MG63 (cell line): ENCODE results near the gene MLN. TPM values are rescaled to one million over a fixed set of nuclear protein-coding genes. Genes with fewer than 3 reads are reported as not detected.

Experiments used
- DNase-seq: peaks from one replicate; pipeline ENCODE4 v3.0.0-alpha.2; 2020
- H3K27me3 ChIP-seq: fragments of 250-450 bp; sonication (Bioruptor Pico); 2 replicates; pipeline ENCODE4 v1.5.1; 2020; ENCODE audit warnings: mild to moderate bottlenecking, moderate library complexity
- H3K36me3 ChIP-seq: fragments of 250-450 bp; sonication (Bioruptor Pico); 2 replicates; pipeline ENCODE4 v1.5.1; 2020; ENCODE audit warnings: mild to moderate bottlenecking, moderate library complexity
- H3K4me3 ChIP-seq: fragments of 250-450 bp; sonication (Bioruptor Pico); 2 replicates; pipeline ENCODE4 v1.5.1; 2020; ENCODE audit warnings: mild to moderate bottlenecking, moderate library complexity
- H3K9me3 ChIP-seq: fragments of 250-450 bp; sonication (Bioruptor Pico); 2 replicates; pipeline ENCODE4 v1.5.1; 2020; ENCODE audit warnings: mild to moderate bottlenecking, moderate library complexity
- total RNA-seq: library from RNA; depleted of rRNA; stranded (reverse); fragments of >200 nt; shearing (Covaris generic); gene quantifications from 2 replicates; pipeline ENCODE4 v1.2.3, GENCODE V29; 2014; ENCODE audit warnings: low replicate concordance

Gene MLN
- total RNA-seq, 1 experiment from 2014 or later, result not detected

DNA sequence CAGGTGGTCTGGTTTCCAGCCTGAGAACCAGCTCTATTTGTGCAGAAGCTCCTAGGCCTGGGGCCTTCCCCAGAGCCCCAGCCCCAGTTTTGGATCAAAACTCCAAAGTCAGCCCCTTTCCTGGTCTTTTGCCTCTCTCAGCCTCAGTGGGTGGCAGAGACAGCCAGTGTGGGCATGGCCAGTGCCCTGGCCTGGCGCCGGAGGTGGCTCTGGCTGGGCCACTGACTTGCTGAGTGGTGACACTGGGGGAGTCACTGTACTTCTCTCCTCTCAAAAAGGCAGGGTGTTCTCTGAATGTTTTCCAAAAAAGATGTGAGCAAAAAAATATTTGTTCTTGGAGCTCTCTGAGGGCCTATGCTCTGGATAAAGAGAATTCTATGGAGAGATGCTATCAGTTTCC, 20.0 kb upstream of the MLN start:
- DNase-seq, result no peak
- no peaks in the 10 kb centered on the region for H3K9me3 ChIP-seq

DNA sequence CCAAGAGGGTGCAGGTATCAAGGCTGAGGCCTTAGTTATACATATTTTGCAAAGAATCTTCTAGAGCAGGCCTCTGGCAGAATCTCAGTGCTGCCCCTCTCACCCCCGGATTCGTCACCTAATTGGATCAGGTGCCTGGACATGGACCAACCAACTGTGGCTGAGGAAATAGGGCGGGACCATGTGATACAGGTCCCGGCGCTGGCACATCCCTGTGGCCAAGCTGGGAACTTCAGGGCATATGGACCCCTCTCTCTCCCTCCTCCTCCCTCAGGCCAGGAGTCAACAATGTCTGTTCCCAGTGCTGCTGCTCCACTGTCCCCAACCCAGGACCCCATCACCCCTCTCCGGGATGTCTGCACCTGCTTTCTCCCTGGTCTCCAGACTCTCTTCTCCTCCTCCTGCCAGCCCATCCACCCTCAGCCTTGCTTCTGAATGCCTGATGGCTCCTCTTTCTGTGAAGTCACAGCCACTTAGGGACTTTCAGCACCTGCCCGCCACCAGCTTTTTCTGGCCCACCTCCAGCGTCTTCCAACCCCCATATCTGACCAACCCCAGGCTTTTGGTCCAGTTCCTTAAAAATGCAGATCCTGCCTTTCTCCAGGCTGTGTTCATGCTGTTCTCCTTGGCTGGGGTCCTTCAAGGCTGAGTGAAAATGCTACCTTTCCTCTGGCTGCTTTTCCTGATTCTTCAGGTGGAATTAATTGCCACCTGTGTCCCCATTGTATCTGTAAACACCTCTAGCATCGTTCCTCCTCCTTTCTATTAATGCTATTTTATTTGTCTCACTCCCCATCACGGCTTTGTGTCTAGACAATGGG, 19.0 kb upstream of the MLN start:
- DNase-seq, result peak; percentile 59
- H3K27me3 ChIP-seq, result no peaks in the 10 kb centered on the region
- no peaks in the 10 kb centered on the region for H3K9me3 ChIP-seq
- no peak overlapping the region for H3K4me3 ChIP-seq
- no peaks in the 10 kb centered on the region for H3K36me3 ChIP-seq

More for the DNA sequence above, 20.0 kb upstream of the MLN start:
- Histone ChIP-seq H3K27me3 (no peaks in the 10 kb centered on the region), H3K4me3 (no peak overlapping the region), H3K36me3 (no peaks in the 10 kb centered on the region)

DNA sequence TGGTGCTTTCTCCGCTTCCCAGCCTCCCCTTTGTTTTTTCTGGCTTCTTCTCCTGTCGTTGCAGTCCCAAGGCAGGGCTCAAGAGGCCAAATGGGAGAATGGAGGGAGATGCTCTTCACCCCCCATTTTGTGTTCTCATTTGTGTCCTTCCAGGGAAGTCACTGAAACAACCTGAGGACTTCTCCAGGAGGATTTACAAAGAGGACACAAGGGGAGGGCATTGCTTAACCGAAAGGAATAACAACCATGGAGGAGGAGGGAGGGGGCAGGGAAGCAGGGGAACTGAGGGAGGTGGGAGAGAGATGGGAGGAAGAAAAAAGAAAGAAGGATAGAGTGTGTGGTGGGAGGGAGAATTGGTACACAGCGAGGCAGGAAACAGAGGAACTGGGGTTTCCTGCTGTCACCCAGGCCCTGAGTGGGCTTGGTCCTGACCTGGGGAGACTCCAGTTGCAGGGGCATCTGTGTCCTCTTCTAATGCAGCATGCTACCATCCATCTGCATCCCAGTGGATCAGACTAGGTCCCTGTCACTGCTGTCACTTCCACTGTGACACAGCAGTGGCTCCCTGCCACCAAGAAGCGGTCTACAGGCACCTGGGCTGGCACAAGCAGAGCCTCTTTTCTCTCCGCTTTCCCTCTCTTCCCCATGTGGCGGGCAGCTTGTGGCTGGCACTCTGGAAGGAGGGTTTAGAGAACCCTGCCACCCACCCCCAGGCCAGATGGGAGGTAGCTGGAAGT, 17.1 kb upstream of the MLN start:
- no peak overlapping the region for H3K4me3 ChIP-seq
- no peak for DNase-seq
- H3K27me3 ChIP-seq, result no peaks in the 10 kb centered on the region
- H3K9me3 ChIP-seq, result no peaks in the 10 kb centered on the region
- H3K36me3 ChIP-seq, result no peaks in the 10 kb centered on the region

DNA sequence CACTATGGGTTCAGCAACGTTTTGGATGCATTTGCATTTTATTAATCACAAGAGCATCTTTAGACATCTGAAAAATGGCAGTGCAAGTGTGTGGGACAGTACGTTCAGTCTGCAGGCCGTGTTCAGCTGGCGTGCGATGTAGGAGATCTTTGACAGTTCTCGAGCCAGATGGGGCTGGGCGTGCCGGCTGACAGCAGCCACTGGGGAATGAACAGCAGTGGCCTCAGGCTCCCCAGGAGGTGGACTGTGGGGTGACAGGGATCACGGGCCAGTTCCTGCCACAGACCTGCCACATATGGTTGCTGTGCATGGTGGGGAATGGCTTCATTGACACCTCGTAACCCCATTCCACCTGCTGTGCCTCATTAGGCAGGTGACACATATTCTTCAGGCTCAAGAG, 16.4 kb upstream of the MLN start:
- Histone ChIP-seq H3K36me3 (no peaks in the 10 kb centered on the region), H3K4me3 (no peak overlapping the region), H3K27me3 (no peaks in the 10 kb centered on the region), H3K9me3 (no peaks in the 10 kb centered on the region)
- DNase-seq, result no peak

DNA sequence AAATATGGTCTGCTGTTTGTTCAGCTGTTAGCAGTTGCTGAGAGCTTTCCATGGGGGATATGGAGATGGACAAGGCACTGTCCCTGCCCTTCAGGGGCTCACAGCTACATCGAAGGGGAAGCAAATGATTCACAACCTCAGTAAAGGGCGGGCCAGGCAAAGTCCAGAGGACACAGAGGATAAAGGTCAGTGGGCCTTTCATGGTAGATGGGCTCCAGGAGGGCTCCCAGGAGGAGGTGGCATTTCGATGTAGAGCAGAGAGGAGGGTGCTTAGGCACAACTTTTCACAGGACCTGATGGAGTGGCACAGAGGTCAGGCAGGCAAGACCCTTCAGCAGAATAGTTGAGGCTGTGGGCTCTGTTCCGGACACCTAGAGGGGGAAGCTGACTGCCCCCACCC, 15.2 kb upstream of the MLN start:
- DNase-seq, result no peak
- Histone ChIP-seq H3K4me3 (no peak overlapping the region), H3K27me3 (no peaks in the 10 kb centered on the region), H3K9me3 (no peaks in the 10 kb centered on the region), H3K36me3 (no peaks in the 10 kb centered on the region)

DNA sequence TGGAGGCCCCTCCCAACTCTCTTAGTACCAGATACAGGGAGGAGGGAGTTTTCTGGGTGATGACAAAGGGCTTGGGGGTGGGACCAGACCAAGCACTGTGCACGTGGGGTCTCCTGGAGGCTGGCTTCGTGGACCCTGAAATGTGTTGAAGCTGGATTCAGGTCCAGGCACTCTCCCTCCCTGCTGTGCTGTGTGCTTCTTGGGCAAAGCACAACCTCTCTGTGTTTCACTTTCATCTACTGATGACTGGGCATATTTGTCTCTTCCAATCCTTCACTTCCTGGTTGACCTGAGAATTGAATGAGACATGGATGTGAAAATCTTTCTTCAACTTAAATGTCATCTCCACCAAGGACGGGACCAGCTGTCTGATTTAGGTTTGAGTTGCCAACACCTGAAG, 14.5 kb upstream of the MLN start:
- no peaks in the 10 kb centered on the region for H3K36me3 ChIP-seq
- H3K9me3 ChIP-seq, result no peaks in the 10 kb centered on the region
- H3K4me3 ChIP-seq, result no peak overlapping the region
- H3K27me3 ChIP-seq, result no peaks in the 10 kb centered on the region
- DNase-seq, result no peak

DNA sequence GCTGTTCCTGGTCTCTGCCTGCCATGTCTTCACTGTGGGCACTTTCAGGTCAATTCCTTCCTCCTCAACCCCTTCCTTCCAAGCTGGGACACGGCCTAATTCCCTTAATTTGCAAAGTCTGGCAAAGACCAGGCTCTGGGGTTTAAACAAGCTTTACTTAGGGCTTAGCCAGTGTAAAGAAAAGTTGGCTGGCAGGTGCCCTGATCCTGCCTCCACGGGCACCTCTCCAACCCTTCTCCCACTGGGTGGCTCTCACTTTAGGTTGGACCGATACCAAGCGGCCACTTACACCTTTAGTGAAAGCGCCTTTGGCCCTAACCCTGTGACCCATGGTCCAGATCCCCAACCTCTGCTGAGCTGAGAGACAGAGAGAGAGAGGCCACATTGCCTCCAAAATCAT, 13.7 kb upstream of the MLN start:
- Histone ChIP-seq H3K36me3 (no peaks in the 10 kb centered on the region), H3K27me3 (no peaks in the 10 kb centered on the region), H3K4me3 (no peak overlapping the region), H3K9me3 (no peaks in the 10 kb centered on the region)
- no peak for DNase-seq

DNA sequence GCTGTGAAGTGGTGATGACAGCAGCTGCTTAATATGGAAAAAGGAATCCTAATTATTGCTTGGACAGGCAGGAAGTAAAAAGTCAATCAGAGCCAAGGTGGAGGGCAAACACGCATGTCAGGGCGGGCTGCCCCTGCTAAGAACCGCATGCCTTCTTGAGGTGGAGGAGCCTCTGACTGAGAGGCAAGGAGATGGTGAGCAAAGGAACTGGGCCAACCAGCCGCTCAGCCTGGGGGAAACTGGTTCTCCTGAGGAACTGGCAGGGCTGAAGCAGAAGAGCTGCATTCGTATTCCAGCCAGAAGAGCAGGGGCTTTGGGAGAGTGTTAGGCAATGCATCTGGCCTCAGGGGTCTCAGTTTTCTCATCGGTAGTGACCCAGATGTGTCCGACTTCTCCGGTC, 13.1 kb upstream of the MLN start:
- DNase-seq, result no peak
- no peak overlapping the region for H3K4me3 ChIP-seq
- no peaks in the 10 kb centered on the region for H3K27me3 ChIP-seq
- H3K36me3 ChIP-seq, result no peaks in the 10 kb centered on the region
- H3K9me3 ChIP-seq, result no peaks in the 10 kb centered on the region

DNA sequence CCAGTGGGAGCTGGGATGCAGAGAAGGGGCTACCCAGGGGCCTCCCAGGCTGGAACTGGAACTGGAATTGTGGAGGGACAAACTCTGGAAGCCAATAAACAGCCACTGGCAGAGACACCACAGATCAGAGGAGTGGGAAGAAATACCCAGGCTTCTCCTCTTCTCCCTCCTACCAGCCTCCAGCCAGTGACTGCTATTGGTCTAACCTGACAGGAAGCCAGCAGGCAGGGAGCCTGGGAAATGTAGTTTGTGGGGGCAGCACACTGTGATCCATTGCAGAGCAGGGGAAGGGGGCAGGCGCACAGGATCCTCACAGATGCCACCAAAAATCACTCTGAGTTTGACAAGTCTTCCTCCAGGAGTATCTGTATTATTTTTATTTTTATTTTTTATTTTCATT, 12.1 kb upstream of the MLN start:
- Histone ChIP-seq H3K4me3 (no peak overlapping the region), H3K36me3 (no peaks in the 10 kb centered on the region), H3K27me3 (no peaks in the 10 kb centered on the region), H3K9me3 (no peaks in the 10 kb centered on the region)
- peak; percentile 51 for DNase-seq

DNA sequence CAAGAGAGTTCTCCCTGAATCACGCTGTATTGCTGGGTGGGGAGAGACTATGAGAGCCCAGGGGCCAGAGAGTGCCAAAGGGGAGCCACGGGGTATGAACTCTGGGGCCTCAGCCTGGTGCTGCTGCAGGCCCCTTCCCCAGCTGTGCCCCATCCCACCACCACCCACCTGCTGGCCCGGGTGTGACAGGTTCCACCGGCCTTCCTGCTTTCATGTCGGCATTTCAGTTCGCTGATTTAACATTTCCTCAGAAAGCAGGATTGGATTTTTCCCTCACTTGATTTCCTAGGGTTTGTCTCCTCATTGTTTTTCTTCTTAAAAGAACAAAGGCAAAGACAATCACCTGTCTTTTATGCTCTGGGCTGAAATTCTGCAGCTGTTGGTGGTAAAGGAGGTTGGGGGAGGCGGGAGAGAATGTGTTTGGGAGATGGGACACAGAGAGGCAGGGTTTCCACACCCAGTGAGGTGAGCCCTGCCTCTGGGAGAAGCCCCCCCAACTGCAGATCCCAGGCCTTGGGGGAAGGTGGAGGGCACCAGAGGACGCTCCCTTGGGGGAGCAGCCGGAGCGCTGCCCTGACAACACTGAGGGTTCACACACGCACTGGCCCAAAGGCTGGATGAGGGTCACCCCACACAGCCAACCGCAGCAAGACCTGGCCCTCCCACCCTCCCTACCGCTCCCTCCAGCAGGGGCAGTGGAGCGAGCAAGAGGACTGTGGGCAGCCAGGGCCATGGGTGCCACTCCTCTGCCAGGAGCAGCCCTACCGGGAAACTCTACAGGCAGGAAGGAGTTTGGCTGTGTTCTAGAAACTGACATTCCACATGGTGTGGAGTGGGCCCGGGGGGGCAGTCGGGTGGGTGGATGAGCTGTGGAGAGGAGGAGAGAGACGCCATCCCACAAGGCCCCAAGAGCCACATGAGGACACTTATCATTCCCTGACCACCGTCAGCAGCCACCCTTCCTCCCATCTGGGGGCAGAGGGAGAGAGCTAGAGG, 10.5 kb upstream of the MLN start:
- Histone ChIP-seq H3K36me3 (no peaks in the 10 kb centered on the region), H3K9me3 (no peaks in the 10 kb centered on the region), H3K4me3 (no peak overlapping the region), H3K27me3 (no peaks in the 10 kb centered on the region)
- DNase-seq, result no peak

DNA sequence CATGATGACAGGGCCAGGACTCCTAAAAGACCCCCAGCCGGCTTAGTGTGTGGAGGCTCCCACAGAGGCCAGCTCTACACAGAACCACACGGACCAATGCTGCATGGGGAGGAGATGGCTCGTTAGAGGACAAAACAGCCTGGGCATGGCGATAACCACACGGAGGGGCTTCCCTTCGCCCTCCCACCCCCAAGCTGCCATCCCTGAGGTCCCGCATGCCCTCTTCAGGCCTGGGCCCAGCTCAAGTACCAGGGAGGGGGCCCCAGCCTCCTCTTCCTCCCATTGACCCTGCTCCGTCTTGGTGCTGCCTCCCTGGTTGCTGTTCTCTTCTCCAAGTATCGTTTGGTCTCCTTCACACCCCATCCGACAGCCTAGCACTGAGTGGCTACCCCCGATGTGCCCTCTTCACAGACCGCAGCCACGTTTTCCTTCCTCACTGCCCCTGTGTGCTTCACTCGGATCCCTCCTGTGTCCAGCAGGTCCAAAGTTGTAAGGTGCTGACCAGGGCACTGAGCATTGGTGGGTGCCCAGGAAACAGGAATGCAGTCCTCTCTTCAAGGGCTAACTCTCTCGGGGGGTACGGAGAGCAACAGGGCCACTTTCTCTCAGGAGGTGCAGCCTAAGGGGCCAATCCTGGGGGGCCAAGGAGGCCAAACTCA, 9.6 kb upstream of the MLN start:
- H3K27me3 ChIP-seq, result no peaks in the 10 kb centered on the region
- H3K4me3 ChIP-seq, result no peak overlapping the region
- no peaks in the 10 kb centered on the region for H3K9me3 ChIP-seq
- no peak for DNase-seq
- H3K36me3 ChIP-seq, result no peaks in the 10 kb centered on the region

DNA sequence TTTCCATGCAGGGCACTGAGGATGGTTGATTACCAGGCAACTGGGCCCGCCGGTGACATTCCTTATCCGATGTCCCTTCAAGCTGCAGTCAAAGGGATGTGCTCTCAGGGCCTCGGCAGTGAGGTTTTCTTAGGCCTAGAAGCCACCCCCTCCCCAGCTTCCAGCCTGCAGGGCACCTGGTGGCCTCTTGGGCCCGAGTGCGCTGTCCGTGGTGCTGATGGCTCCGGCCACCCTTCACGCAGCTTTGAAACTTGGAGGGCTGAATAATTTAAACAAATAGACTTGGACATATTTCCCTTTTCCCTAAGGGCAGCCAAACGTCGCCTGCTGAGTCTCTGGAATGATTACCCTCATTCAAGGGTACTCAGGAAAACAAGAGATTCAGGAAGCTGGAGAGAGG, 8.9 kb upstream of the MLN start:
- H3K27me3 ChIP-seq, result no peaks in the 10 kb centered on the region
- H3K9me3 ChIP-seq, result no peaks in the 10 kb centered on the region
- DNase-seq, result peak; percentile 40
- no peaks in the 10 kb centered on the region for H3K36me3 ChIP-seq
- no peak overlapping the region for H3K4me3 ChIP-seq

DNA sequence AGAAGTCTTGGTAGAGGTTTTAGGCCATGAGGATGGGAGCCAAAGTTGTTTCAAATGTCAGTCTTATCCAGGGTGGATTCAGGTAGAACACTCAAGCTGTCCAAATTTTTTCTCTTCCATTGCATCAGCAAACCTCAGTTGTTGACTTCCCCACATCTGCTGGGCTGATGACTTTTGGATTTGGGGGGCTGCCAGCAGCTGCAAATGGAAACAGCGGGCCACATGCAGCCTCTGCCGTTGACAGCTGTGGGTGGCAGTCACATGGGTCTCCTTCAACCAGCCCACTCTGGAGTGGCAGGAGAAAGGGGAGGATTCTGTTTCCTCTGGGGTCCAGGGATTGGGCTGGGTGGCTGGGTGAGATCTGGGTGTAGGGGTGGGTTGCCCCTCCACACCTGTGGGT, 5.8 kb upstream of the MLN start:
- Histone ChIP-seq H3K36me3 (no peaks in the 10 kb centered on the region), H3K9me3 (no peaks in the 10 kb centered on the region), H3K4me3 (no peak overlapping the region), H3K27me3 (no peaks in the 10 kb centered on the region)
- no peak for DNase-seq

DNA sequence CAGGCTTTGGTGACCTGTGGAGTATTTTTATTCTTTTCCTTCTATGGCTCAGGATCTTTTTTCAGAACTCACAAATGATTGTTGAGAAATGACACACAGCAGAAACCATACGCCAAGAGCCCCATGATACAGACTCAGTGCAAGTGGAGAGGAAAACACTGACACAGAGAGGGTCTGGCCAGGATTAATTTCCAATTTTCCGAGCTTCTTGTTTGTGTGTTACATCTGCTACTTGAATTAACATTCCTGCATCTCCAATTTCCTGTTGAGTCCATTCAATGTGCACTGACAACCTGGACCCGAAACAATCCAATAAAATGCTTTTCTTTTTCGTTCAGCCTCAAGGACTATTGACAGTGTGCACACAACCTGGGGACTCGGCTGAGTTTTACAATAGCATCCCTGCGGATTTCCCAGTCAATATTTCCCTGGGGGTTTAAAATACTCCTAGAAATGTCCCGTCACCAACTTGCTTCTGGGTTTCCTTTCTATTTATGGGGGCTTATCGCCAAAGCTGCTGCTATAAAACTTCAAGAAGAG, 4.9 kb upstream of the MLN start:
- no peaks in the 10 kb centered on the region for H3K9me3 ChIP-seq
- H3K27me3 ChIP-seq, result no peaks in the 10 kb centered on the region
- no peaks in the 10 kb centered on the region for H3K36me3 ChIP-seq
- DNase-seq, result no peak
- H3K4me3 ChIP-seq, result no peak overlapping the region

DNA sequence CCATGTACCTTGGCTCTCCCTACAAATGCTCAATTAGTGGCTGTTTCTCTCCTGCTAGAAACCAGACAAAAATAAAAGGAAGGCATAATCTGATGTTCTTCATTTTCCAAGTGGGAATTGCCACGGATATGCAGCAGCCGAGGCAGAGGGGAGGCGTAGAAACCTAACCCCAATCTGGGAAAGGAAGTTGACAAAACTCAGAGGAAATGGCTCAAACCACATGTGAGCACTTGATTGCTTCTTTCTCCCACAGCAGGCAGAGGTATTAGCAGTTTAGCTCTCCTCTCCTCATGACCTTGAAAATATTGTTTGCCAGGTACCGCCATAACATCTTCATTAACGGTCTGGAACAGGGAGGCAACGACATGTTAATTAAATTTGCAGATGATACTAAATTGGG, 3.8 kb upstream of the MLN start:
- H3K4me3 ChIP-seq, result no peak overlapping the region
- no peaks in the 10 kb centered on the region for H3K36me3 ChIP-seq
- H3K9me3 ChIP-seq, result no peaks in the 10 kb centered on the region
- DNase-seq, result no peak
- no peaks in the 10 kb centered on the region for H3K27me3 ChIP-seq

DNA sequence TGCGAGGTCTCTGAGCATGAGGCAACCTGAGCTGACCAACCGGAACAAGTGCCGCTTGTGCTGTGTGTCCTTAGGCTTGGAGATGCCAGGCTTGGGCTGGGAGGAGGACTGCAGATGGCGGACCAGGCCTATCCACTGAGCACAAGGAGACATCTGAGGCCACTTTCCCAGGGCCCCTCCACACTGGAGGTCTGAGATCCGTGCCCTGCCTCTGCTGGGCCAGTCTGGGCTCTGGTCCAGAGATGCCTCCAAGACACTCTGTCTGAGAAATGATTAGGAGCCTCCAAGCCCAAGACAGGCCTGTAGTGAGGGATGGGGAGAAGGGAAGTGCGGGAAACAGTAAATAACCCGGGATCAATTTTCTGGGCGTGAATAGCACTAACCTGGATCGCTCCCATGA, 3.0 kb upstream of the MLN start:
- no peaks in the 10 kb centered on the region for H3K27me3 ChIP-seq
- no peak for DNase-seq

More for the DNA sequence above, 3.0 kb upstream of the MLN start:
- H3K36me3 ChIP-seq, result no peaks in the 10 kb centered on the region
- no peaks in the 10 kb centered on the region for H3K9me3 ChIP-seq
- no peak overlapping the region for H3K4me3 ChIP-seq
